ENCODE data around the gene CNDP1. TPM values are rescaled to one million over a fixed set of nuclear protein-coding genes. Genes with fewer than 3 reads are reported as not detected.

Gene CNDP1
- total RNA-seq, 1 donor from 2014 or later = not detected

DNA sequence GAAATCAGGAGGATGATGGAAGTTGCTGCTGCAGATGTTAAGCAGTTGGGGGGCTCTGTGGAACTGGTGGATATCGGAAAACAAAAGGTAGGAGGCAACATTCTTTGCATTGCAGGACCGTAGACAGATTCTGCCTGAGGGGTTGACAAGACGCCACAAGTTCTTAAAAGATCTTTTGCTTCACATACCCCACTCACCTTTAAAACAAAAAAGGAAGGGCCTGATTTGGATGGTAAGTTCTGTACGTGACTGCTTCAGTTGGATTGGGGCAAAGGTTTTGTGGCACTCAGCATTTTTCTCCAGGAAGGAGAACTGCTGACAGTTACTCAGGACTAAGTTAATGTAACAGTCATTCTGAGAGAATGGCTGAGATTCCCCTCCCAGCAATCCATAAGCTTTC lies 32.9 kb upstream of the CNDP1 start:
- Mint-ChIP-seq H3K36me3 (peaks cover 12% of the 10 kb centered on the region), H3K4me1 (peaks cover 18% of the 10 kb centered on the region), H3K9me3 (no peaks in the 10 kb centered on the region), H3K27me3 (ENCODE audit: insufficient read depth, low read depth) (no peaks in the 10 kb centered on the region), H3K27ac (no peak overlapping the region), H3K4me3 (no peak overlapping the region)
- peaks cover 20% of the 10 kb centered on the region for H4K20me1 ChIP-seq (ENCODE audit: low read depth)
- no peak overlapping the region for H3K27ac ChIP-seq
- H3K4me1 ChIP-seq = no peaks in the 10 kb centered on the region
- H3F3A ChIP-seq (ENCODE audit: low read depth) = no peaks in the 10 kb centered on the region
- no peak for DNase-seq (ENCODE audit: low spot score)
- no peak overlapping the region for H3K4me3 ChIP-seq
- H3K36me3 ChIP-seq = peaks cover 9% of the 10 kb centered on the region
- no peak overlapping the region for H3K4me2 ChIP-seq
- H3K9ac ChIP-seq = no peak overlapping the region
- no peak for TF ChIP-seq CTCF (IDR thresholded peaks at IDR 0.05)
- TF ChIP-seq EZH2phosphoT487 (IDR thresholded peaks at IDR 0.05) = no peak
- TF ChIP-seq EZH2 (IDR thresholded peaks at IDR 0.05) = no peak
- H3K79me2 ChIP-seq (ENCODE audit: low read depth) = peaks cover 43% of the 10 kb centered on the region
- no peaks in the 10 kb centered on the region for H3K27me3 ChIP-seq
- H3K9me3 ChIP-seq (ENCODE audit: low read depth) = no peaks in the 10 kb centered on the region
- H2AFZ ChIP-seq (replicated peaks) = no peak overlapping the region

- Mint-ChIP-seq H3K4me1 (peaks cover 4% of the 10 kb centered on the region), H3K27ac (no peak overlapping the region), H3K36me3 (peaks cover 24% of the 10 kb centered on the region), H3K4me3 (no peak overlapping the region), H3K27me3 (ENCODE audit: insufficient read depth, low read depth) (no peaks in the 10 kb centered on the region), H3K9me3 (no peaks in the 10 kb centered on the region)
- DNase-seq (ENCODE audit: low spot score) = no peak
- peaks cover 7% of the 10 kb centered on the region for H4K20me1 ChIP-seq (ENCODE audit: low read depth)
- no peak overlapping the region for H3K27ac ChIP-seq
- TF ChIP-seq CTCF (IDR thresholded peaks at IDR 0.05) = no peak
- no peak for TF ChIP-seq EZH2phosphoT487 (IDR thresholded peaks at IDR 0.05)
- TF ChIP-seq EZH2 (IDR thresholded peaks at IDR 0.05) = no peak
- no peak overlapping the region for H3K4me2 ChIP-seq
- H2AFZ ChIP-seq (replicated peaks) = no peak overlapping the region
- no peaks in the 10 kb centered on the region for H3F3A ChIP-seq (ENCODE audit: low read depth)
- no peaks in the 10 kb centered on the region for H3K9me3 ChIP-seq (ENCODE audit: low read depth)
- no peak overlapping the region for H3K9ac ChIP-seq
- peaks cover 9% of the 10 kb centered on the region for H3K36me3 ChIP-seq
- H3K4me1 ChIP-seq = no peaks in the 10 kb centered on the region
- no peak overlapping the region for H3K4me3 ChIP-seq
- H3K79me2 ChIP-seq (ENCODE audit: low read depth) = peaks cover 25% of the 10 kb centered on the region
- no peaks in the 10 kb centered on the region for H3K27me3 ChIP-seq
Measured at GRCh38 chr18:74503137-74503536, 31.2 kb upstream of the CNDP1 start.

- no peak overlapping the region for H3K4me3 ChIP-seq
- peaks cover 30% of the 10 kb centered on the region for H3K36me3 Mint-ChIP-seq
Measured at GRCh38 chr18:74505776-74506175, 28.5 kb upstream of the CNDP1 start.

More at GRCh38 chr18:74505776-74506175, 28.5 kb upstream of the CNDP1 start:
- no peaks in the 10 kb centered on the region for H3K27me3 Mint-ChIP-seq (ENCODE audit: insufficient read depth, low read depth)
- TF ChIP-seq EZH2phosphoT487 (IDR thresholded peaks at IDR 0.05) (no peak), EZH2 (IDR thresholded peaks at IDR 0.05) (no peak), CTCF (IDR thresholded peaks at IDR 0.05) (no peak)
- DNase-seq (ENCODE audit: low spot score) = no peak
- H3K9me3 Mint-ChIP-seq = no peaks in the 10 kb centered on the region
- peak overlapping the region; percentile 12 for H3K27ac Mint-ChIP-seq
- Histone ChIP-seq H3K79me2 (ENCODE audit: low read depth) (no peaks in the 10 kb centered on the region), H3K9ac (no peak overlapping the region), H3K9me3 (ENCODE audit: low read depth) (no peaks in the 10 kb centered on the region), H3K36me3 (no peaks in the 10 kb centered on the region), H3K4me1 (no peaks in the 10 kb centered on the region), H3K27ac (no peak overlapping the region), H4K20me1 (ENCODE audit: low read depth) (no peaks in the 10 kb centered on the region), H3K4me2 (no peak overlapping the region), H2AFZ (replicated peaks) (no peak overlapping the region), H3F3A (ENCODE audit: low read depth) (no peaks in the 10 kb centered on the region), H3K27me3 (no peaks in the 10 kb centered on the region)
- H3K4me1 Mint-ChIP-seq = no peaks in the 10 kb centered on the region
- H3K4me3 Mint-ChIP-seq = no peak overlapping the region
